Measurements from ENCODE around the gene CCDC172.
"Not testable (repeated sequence)": the region's sequence is repeated elsewhere in the genome, so short reads cannot be mapped to it uniquely, and the experiment has no call there.

Gene CCDC172

GRCh38 chr10:116382290-116382689, 58.0 kb downstream of the CCDC172 start:
- Histone ChIP-seq H2AFZ (ENCODE audit: low read depth, low read length, severe bottlenecking) (no peak overlapping the region), H3K4me3 (ENCODE audit: insufficient read depth, low read length, poor library complexity, severe bottlenecking) (no peak overlapping the region), H3F3A (ENCODE audit: insufficient read depth) (no peaks in the 10 kb centered on the region), H3K9me2 (replicated peaks; ENCODE audit: insufficient read depth, low read length) (no peaks in the 10 kb centered on the region), H3K9me3 (ENCODE audit: insufficient read depth, low read length) (no peaks in the 10 kb centered on the region), H3K4me2 (ENCODE audit: low read depth, low read length, poor library complexity, severe bottlenecking) (no peak overlapping the region), H3K27me3 (ENCODE audit: low read length) (no peaks in the 10 kb centered on the region), H3K27ac (ENCODE audit: low read depth, low read length) (no peak overlapping the region), H4K20me1 (ENCODE audit: low read depth, low read length) (no peaks in the 10 kb centered on the region), H3K79me2 (ENCODE audit: insufficient read depth, low read length) (no peaks in the 10 kb centered on the region), H3K9ac (ENCODE audit: low read length) (no peak overlapping the region), H3K36me3 (ENCODE audit: low read length) (no peaks in the 10 kb centered on the region)
- no peak for TF ChIP-seq EZH2phosphoT487 (conservative IDR thresholded peaks at IDR 0.05; ENCODE audit: low read length)
- TF ChIP-seq CTCF (IDR thresholded peaks at IDR 0.05; ENCODE audit: insufficient read depth, low read length, poor library complexity, severe bottlenecking) = no peak

- Histone ChIP-seq H3K4me2 (ENCODE audit: low read depth, low read length, poor library complexity, severe bottlenecking) (no peak overlapping the region), H3K79me2 (ENCODE audit: insufficient read depth, low read length) (no peaks in the 10 kb centered on the region), H3K9ac (ENCODE audit: low read length) (no peak overlapping the region), H3K36me3 (ENCODE audit: low read length) (no peaks in the 10 kb centered on the region), H3K27ac (ENCODE audit: low read depth, low read length) (no peak overlapping the region), H3K27me3 (ENCODE audit: low read length) (no peaks in the 10 kb centered on the region), H3F3A (ENCODE audit: insufficient read depth) (no peaks in the 10 kb centered on the region), H3K9me2 (replicated peaks; ENCODE audit: insufficient read depth, low read length) (no peaks in the 10 kb centered on the region), H2AFZ (ENCODE audit: low read depth, low read length, severe bottlenecking) (no peak overlapping the region), H3K9me3 (ENCODE audit: insufficient read depth, low read length) (no peaks in the 10 kb centered on the region), H4K20me1 (ENCODE audit: low read depth, low read length) (no peaks in the 10 kb centered on the region), H3K4me3 (ENCODE audit: insufficient read depth, low read length, poor library complexity, severe bottlenecking) (no peak overlapping the region)
- TF ChIP-seq CTCF (IDR thresholded peaks at IDR 0.05; ENCODE audit: insufficient read depth, low read length, poor library complexity, severe bottlenecking) (no peak), EZH2phosphoT487 (conservative IDR thresholded peaks at IDR 0.05; ENCODE audit: low read length) (no peak)
Observed at GRCh38 chr10:116385311-116385710, 61.1 kb downstream of the CCDC172 start.

GRCh38 chr10:116385994-116386809, 62.0 kb downstream of the CCDC172 start:
- Histone ChIP-seq H3K79me2 (ENCODE audit: insufficient read depth, low read length) (no peaks in the 10 kb centered on the region), H4K20me1 (ENCODE audit: low read depth, low read length) (no peaks in the 10 kb centered on the region), H3K9me2 (replicated peaks; ENCODE audit: insufficient read depth, low read length) (no peaks in the 10 kb centered on the region), H3F3A (ENCODE audit: insufficient read depth) (no peaks in the 10 kb centered on the region), H2AFZ (ENCODE audit: low read depth, low read length, severe bottlenecking) (no peak overlapping the region), H3K4me2 (ENCODE audit: low read depth, low read length, poor library complexity, severe bottlenecking) (no peak overlapping the region), H3K9me3 (ENCODE audit: insufficient read depth, low read length) (no peaks in the 10 kb centered on the region), H3K9ac (ENCODE audit: low read length) (no peak overlapping the region), H3K36me3 (ENCODE audit: low read length) (no peaks in the 10 kb centered on the region), H3K4me3 (ENCODE audit: insufficient read depth, low read length, poor library complexity, severe bottlenecking) (no peak overlapping the region), H3K27ac (ENCODE audit: low read depth, low read length) (no peak overlapping the region), H3K27me3 (ENCODE audit: low read length) (no peaks in the 10 kb centered on the region)
- TF ChIP-seq CTCF (IDR thresholded peaks at IDR 0.05; ENCODE audit: insufficient read depth, low read length, poor library complexity, severe bottlenecking) (peak; percentile 25), EZH2phosphoT487 (conservative IDR thresholded peaks at IDR 0.05; ENCODE audit: low read length) (no peak)

GRCh38 chr10:116393246-116393831, 69.1 kb downstream of the CCDC172 start:
- not testable (repeated sequence) for H3K9me3 ChIP-seq (ENCODE audit: insufficient read depth, low read length); H3K9me2 ChIP-seq (replicated peaks; ENCODE audit: insufficient read depth, low read length); H3K36me3 ChIP-seq (ENCODE audit: low read length); H3K9ac ChIP-seq (ENCODE audit: low read length); H2AFZ ChIP-seq (ENCODE audit: low read depth, low read length, severe bottlenecking); H3K4me2 ChIP-seq (ENCODE audit: low read depth, low read length, poor library complexity, severe bottlenecking); H3K27me3 ChIP-seq (ENCODE audit: low read length); H3K27ac ChIP-seq (ENCODE audit: low read depth, low read length); H3K4me3 ChIP-seq (ENCODE audit: insufficient read depth, low read length, poor library complexity, severe bottlenecking); H3F3A ChIP-seq (ENCODE audit: insufficient read depth); H4K20me1 ChIP-seq (ENCODE audit: low read depth, low read length); H3K79me2 ChIP-seq (ENCODE audit: insufficient read depth, low read length)

All from SU-DHL-6 (cell line).